Stimulated activated CD4-positive, alpha-beta T cell treated with anti-CD3 and anti-CD28 coated beads, Interleukin-2, amount 100 ng/mL, for 24 hours (primary cell): ENCODE data around the gene PTBP2.
"Not testable (repeated sequence)": the region's sequence is repeated elsewhere in the genome, so short reads cannot be mapped to it uniquely, and the experiment has no call there.

ENCODE experiments used
- DNase-seq, 2 donors: peaks; one replicate each; pipeline ENCODE4 v3.0.0-alpha.2; 2020

Gene PTBP2

GRCh38 chr1:96730574-96731298 is 9.2 kb downstream of the PTBP2 start:
- no peak for DNase-seq

GRCh38 chr1:96741335-96741734 is 19.8 kb downstream of the PTBP2 start:
- DNase-seq, result no peak

GRCh38 chr1:96746440-96747420 is 25.1 kb downstream of the PTBP2 start:
- DNase-seq, result no peak

GRCh38 chr1:96747565-96747964 is 26.0 kb downstream of the PTBP2 start:
- DNase-seq, result no peak

- DNase-seq, result no peak
Observed at GRCh38 chr1:96748078-96748477, 26.5 kb downstream of the PTBP2 start.

GRCh38 chr1:96749618-96750017 is 28.0 kb downstream of the PTBP2 start:
- DNase-seq, result no peak

- no peak for DNase-seq
Observed at GRCh38 chr1:96752394-96752793, 30.8 kb downstream of the PTBP2 start.

- no peak for DNase-seq
Observed at GRCh38 chr1:96756789-96757188, 35.2 kb downstream of the PTBP2 start.

GRCh38 chr1:96762586-96762985 is 41.0 kb downstream of the PTBP2 start:
- DNase-seq, result not testable (repeated sequence)

- DNase-seq, result no peak
Observed at GRCh38 chr1:96763514-96763913, 41.9 kb downstream of the PTBP2 start.

- DNase-seq, result no peak
Observed at GRCh38 chr1:96764469-96764868, 42.9 kb downstream of the PTBP2 start.

GRCh38 chr1:96771847-96772246 is 50.3 kb downstream of the PTBP2 start:
- DNase-seq, result no peak

GRCh38 chr1:96772349-96772748 is 50.8 kb downstream of the PTBP2 start:
- DNase-seq, result no peak

GRCh38 chr1:96772972-96773371 is 51.4 kb downstream of the PTBP2 start:
- no peak for DNase-seq

GRCh38 chr1:96782206-96782605 is 60.6 kb downstream of the PTBP2 start:
- DNase-seq, result no peak

GRCh38 chr1:96782856-96783255 is 61.3 kb downstream of the PTBP2 start:
- DNase-seq, result no peak

- DNase-seq, result no peak
Observed at GRCh38 chr1:96790599-96790998, 69.0 kb downstream of the PTBP2 start.

- no peak for DNase-seq
Observed at GRCh38 chr1:96792220-96792619, 70.6 kb downstream of the PTBP2 start.

- not testable (repeated sequence) for DNase-seq
Observed at GRCh38 chr1:96801696-96802095, 80.1 kb downstream of the PTBP2 start.

GRCh38 chr1:96804648-96805047 is 83.1 kb downstream of the PTBP2 start:
- no peak for DNase-seq

GRCh38 chr1:96808191-96808590 is 86.6 kb downstream of the PTBP2 start:
- DNase-seq, result no peak

- DNase-seq, result no peak
Observed at GRCh38 chr1:96815914-96816313, 94.3 kb downstream of the PTBP2 start.

GRCh38 chr1:96820107-96820506 is 98.5 kb downstream of the PTBP2 start:
- DNase-seq, result no peak

- no peak for DNase-seq
Observed at GRCh38 chr1:96820671-96821070, 99.1 kb downstream of the PTBP2 start.
